Measurements from ENCODE around the gene SBF1. TPM values are rescaled to one million over a fixed set of nuclear protein-coding genes. Genes with fewer than 3 reads are reported as not detected.

The SBF1 gene
- total RNA-seq, 1 experiment from 2014 or later, result 48.5 TPM

DNA sequence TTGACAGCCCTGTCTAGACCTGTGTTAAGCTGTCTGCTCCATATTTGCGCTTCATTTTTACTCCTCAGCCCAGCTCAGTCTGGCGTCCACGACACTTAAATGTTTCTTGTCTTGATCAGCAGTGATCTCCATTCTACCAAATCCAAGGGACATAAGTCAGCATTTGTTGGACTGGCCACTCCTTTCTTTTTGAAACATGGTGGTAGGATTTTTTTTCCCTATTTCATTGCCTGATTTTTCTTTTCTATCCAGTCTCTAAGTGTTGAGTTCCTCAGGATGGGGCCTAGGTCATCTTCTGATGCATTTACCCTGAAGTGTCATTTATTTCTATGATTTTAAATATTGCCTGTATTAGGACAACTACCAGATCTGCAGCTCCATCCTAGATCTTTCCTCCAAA, 34.1 kb upstream of the SBF1 start:
- no peaks in the 10 kb centered on the region for H3F3A ChIP-seq (ENCODE audit: low read length, unreplicated experiment)
- BruUV-seq (replicated peaks), result TSS peak; percentile 69
- ChIA-PET POLR2A (ENCODE audit: unreplicated experiment) (no interaction called here), CTCF (interaction anchor here (1.4 kb wide), 1 partner anchor 17 kb away, joined by 15 read pairs; the partner anchor contains the start of gene SCO2)
- peak overlapping the region; percentile 85 for H3K9ac ChIP-seq (ENCODE audit: low read length)
- H3K9me3 ChIP-seq (ENCODE audit: low read length), result no peaks in the 10 kb centered on the region
- H4K20me1 ChIP-seq (ENCODE audit: low read length), result no peaks in the 10 kb centered on the region
- ATAC-seq, result no peak
- H3K9me2 ChIP-seq (replicated peaks; ENCODE audit: low read length), result no peaks in the 10 kb centered on the region
- peaks cover 7% of the 10 kb centered on the region for H3K4me1 ChIP-seq (ENCODE audit: insufficient read depth, low read length)
- peak overlapping the region; percentile 86 for H3K4me3 ChIP-seq (ENCODE audit: low read length)
- H3K4me2 ChIP-seq (ENCODE audit: low read length), result peak overlapping the region; percentile 88
- TF ChIP-seq EZH2phosphoT487 (IDR thresholded peaks at IDR 0.05; ENCODE audit: borderline replicate concordance, low read length) (no peak), EZH2 (IDR thresholded peaks at IDR 0.05; ENCODE audit: low read length, unreplicated experiment) (no peak)
- TF ChIP-seq, protein P1, sequence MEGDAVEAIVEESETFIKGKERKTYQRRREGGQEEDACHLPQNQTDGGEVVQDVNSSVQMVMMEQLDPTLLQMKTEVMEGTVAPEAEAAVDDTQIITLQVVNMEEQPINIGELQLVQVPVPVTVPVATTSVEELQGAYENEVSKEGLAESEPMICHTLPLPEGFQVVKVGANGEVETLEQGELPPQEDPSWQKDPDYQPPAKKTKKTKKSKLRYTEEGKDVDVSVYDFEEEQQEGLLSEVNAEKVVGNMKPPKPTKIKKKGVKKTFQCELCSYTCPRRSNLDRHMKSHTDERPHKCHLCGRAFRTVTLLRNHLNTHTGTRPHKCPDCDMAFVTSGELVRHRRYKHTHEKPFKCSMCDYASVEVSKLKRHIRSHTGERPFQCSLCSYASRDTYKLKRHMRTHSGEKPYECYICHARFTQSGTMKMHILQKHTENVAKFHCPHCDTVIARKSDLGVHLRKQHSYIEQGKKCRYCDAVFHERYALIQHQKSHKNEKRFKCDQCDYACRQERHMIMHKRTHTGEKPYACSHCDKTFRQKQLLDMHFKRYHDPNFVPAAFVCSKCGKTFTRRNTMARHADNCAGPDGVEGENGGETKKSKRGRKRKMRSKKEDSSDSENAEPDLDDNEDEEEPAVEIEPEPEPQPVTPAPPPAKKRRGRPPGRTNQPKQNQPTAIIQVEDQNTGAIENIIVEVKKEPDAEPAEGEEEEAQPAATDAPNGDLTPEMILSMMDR (conservative IDR thresholded peaks at IDR 0.05; ENCODE audit: low read depth, low read length), result no peak
- DNase-seq, result no peak
- no peaks in the 10 kb centered on the region for H3K27me3 ChIP-seq (ENCODE audit: low read length)
- H3K79me2 ChIP-seq (ENCODE audit: low read length), result peaks cover 58% of the 10 kb centered on the region
- intact Hi-C loops (cut with micrococcal nuclease), result no loop called here
- H2AFZ ChIP-seq (ENCODE audit: low read length), result no peak overlapping the region
- no peak overlapping the region for H3K27ac ChIP-seq (ENCODE audit: low read length)
- no peaks in the 10 kb centered on the region for H3K36me3 ChIP-seq (ENCODE audit: low read depth, low read length)

DNA sequence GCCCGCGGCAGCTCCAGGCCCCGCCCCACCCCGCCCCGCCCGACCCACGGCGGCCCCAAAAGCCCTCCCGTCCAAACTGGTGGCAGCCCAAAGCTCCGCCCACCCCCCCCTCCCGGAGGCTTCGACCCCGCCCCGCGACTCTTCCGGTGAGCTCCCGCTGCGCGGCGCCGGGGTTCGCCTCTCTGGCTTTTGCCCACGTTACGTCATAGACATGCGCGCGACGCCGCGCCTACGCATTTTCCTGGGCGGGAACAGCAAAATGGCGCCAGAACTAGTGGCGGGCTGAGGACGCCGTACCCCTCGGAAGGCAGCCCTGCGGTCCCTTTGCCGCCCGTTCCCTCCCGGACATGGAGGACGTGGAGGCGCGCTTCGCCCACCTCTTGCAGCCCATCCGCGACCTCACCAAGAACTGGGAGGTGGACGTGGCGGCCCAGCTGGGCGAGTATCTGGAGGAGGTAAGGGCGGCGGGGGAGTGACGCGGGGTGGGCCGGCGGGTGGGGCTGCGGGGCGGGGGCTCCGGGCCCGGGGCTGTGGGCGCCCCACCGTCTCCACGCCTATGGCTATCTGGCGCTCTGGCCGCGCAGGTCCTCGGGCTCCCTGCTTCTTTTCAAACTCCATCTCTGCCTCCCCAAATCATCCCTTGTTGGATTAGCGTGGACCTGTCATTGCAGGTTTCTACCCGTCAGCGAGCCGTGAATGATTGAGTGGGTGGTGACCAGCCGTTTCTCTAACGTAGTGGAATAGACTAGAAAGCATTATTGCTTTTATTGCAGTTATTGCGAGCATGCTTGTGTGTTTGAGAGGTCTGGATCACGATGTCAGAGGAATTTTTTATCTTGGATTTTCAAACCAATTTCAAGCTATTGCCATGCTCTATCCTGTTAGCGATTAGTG, 33.4 kb upstream of the SBF1 start, which contains the start of gene NCAPH2:
TSS of gene NCAPH2 (plus strand) at position 234 of the 894 bp plus-strand sequence. CDS start at position 348, 114 bp downstream.
- Histone ChIP-seq H3K9me2 (replicated peaks; ENCODE audit: low read length) (no peaks in the 10 kb centered on the region), H3K27ac (ENCODE audit: low read length) (peak within 1 kb of the TSS; percentile 56), H3K9ac (ENCODE audit: low read length) (peak within 1 kb of the TSS; percentile 95), H3K4me3 (ENCODE audit: low read length) (peak within 1 kb of the TSS; percentile 97), H3K4me2 (ENCODE audit: low read length) (peak within 1 kb of the TSS; percentile 95), H3F3A (ENCODE audit: low read length, unreplicated experiment) (no peaks in the 10 kb centered on the region), H3K79me2 (ENCODE audit: low read length) (peaks cover 52% of the 10 kb centered on the region), H3K4me1 (ENCODE audit: insufficient read depth, low read length) (peaks cover 7% of the 10 kb centered on the region), H3K27me3 (ENCODE audit: low read length) (no peaks in the 10 kb centered on the region), H2AFZ (ENCODE audit: low read length) (peak within 1 kb of the TSS; percentile 81), H3K9me3 (ENCODE audit: low read length) (no peaks in the 10 kb centered on the region), H4K20me1 (ENCODE audit: low read length) (no peaks in the 10 kb centered on the region), H3K36me3 (ENCODE audit: low read depth, low read length) (no peaks in the 10 kb centered on the region)
- ATAC-seq (peak; percentile 62), DNase-seq (peak; percentile 94)
- intact Hi-C loops (cut with micrococcal nuclease), result no loop called here
- TF ChIP-seq EZH2phosphoT487 (IDR thresholded peaks at IDR 0.05; ENCODE audit: borderline replicate concordance, low read length) (no peak), EZH2 (IDR thresholded peaks at IDR 0.05; ENCODE audit: low read length, unreplicated experiment) (no peak)
- TF ChIP-seq, protein P1 (conservative IDR thresholded peaks at IDR 0.05; ENCODE audit: low read depth, low read length), result no peak
- CTCF ChIA-PET, result interaction anchor here (0.6 to 1.4 kb wide), 3 partner anchors 17 to 257 kb away, joined by 5 to 15 read pairs (median 8); partner anchors contain the start of genes HDAC10 and SCO2
- POLR2A ChIA-PET (ENCODE audit: unreplicated experiment), result interaction anchor here (0.5 to 1.0 kb wide), 6 partner anchors 11 to 154 kb away, joined by 3 to 8 read pairs (median 5); partner anchors contain the start of gene SCO2
- no TSS peak for BruUV-seq (replicated peaks)

All from PC-3 (cell line).